GM12892 (cell line): Measurements from ENCODE around the gene AQP7.

Source experiments
- DNase-seq: peaks from one replicate; pipeline ENCODE4 v3.0.0; 2011; ENCODE audit not compliant: insufficient read length
- FAIRE-seq: peaks from 2 replicates; lab custom pipeline; 2011; peaks lifted over from hg19 to GRCh38; lab: Jason Lieb, UNC
- POLR2A ChIP-seq: IDR thresholded peaks from 2 replicates; pipeline ENCODE4 v1.6.1; 2011; ENCODE audit warnings: low read depth, low read length, control low read depth
- POLR2AphosphoS5 ChIP-seq: IDR thresholded peaks from 2 replicates; pipeline ENCODE4 v1.6.1; 2011; ENCODE audit warnings: low read depth, low read length, control low read depth
- TAF1 ChIP-seq: IDR thresholded peaks from 2 replicates; pipeline ENCODE4 v1.6.1; 2011; ENCODE audit warnings: low read depth, mild to moderate bottlenecking, control low read depth, low read length, borderline replicate concordance

Gene AQP7

GRCh38 chr9:33440609-33441008, 38.2 kb upstream of the AQP7 start:
- no peak for DNase-seq
- FAIRE-seq = no peak
- no peak for TF ChIP-seq TAF1
- no peak for TF ChIP-seq POLR2A
- TF ChIP-seq POLR2AphosphoS5 = no peak

- no peak for FAIRE-seq
- DNase-seq = no peak
- TF ChIP-seq POLR2A (no peak), TAF1 (no peak), POLR2AphosphoS5 (no peak)
Measured at GRCh38 chr9:33440204-33440603, 37.8 kb upstream of the AQP7 start.

- DNase-seq (no peak), FAIRE-seq (no peak)
- TF ChIP-seq POLR2A (no peak), TAF1 (no peak), POLR2AphosphoS5 (no peak)
Measured at GRCh38 chr9:33439731-33440130, 37.4 kb upstream of the AQP7 start.

GRCh38 chr9:33438926-33439680, 36.7 kb upstream of the AQP7 start:
- no peak for FAIRE-seq
- no peak for DNase-seq
- TF ChIP-seq POLR2A (no peak), POLR2AphosphoS5 (no peak), TAF1 (no peak)

- FAIRE-seq (no peak), DNase-seq (no peak)
- no peak for TF ChIP-seq POLR2A
- TF ChIP-seq TAF1 = no peak
- TF ChIP-seq POLR2AphosphoS5 = no peak
Measured at GRCh38 chr9:33437898-33438297, 35.5 kb upstream of the AQP7 start.

GRCh38 chr9:33437205-33437604, 34.8 kb upstream of the AQP7 start:
- FAIRE-seq (no peak), DNase-seq (no peak)
- no peak for TF ChIP-seq TAF1
- TF ChIP-seq POLR2A = no peak
- no peak for TF ChIP-seq POLR2AphosphoS5

- DNase-seq = no peak
- TF ChIP-seq POLR2A (no peak), TAF1 (no peak), POLR2AphosphoS5 (no peak)
- FAIRE-seq = no peak
Measured at GRCh38 chr9:33436445-33436844, 34.1 kb upstream of the AQP7 start.

GRCh38 chr9:33435821-33436277, 33.5 kb upstream of the AQP7 start:
- DNase-seq (no peak), FAIRE-seq (no peak)
- TF ChIP-seq POLR2AphosphoS5 (no peak), TAF1 (no peak), POLR2A (no peak)

GRCh38 chr9:33434317-33435105, 32.1 kb upstream of the AQP7 start:
- FAIRE-seq (no peak), DNase-seq (no peak)
- TF ChIP-seq POLR2A (no peak), POLR2AphosphoS5 (no peak), TAF1 (no peak)

GRCh38 chr9:33433871-33434270, 31.5 kb upstream of the AQP7 start:
- FAIRE-seq (no peak), DNase-seq (no peak)
- TF ChIP-seq POLR2AphosphoS5 (no peak), TAF1 (no peak), POLR2A (no peak)

- no peak for TF ChIP-seq TAF1
- no peak for TF ChIP-seq POLR2AphosphoS5
- no peak for TF ChIP-seq POLR2A
- FAIRE-seq (no peak), DNase-seq (no peak)
Measured at GRCh38 chr9:33431420-33431819, 29.1 kb upstream of the AQP7 start.
